ENCODE data around the gene TGFBR2.

The TGFBR2 gene

GRCh38 chr3:30637310-30638219 lies 31.2 kb downstream of the TGFBR2 start:
- no peak for DNase-seq

DNA sequence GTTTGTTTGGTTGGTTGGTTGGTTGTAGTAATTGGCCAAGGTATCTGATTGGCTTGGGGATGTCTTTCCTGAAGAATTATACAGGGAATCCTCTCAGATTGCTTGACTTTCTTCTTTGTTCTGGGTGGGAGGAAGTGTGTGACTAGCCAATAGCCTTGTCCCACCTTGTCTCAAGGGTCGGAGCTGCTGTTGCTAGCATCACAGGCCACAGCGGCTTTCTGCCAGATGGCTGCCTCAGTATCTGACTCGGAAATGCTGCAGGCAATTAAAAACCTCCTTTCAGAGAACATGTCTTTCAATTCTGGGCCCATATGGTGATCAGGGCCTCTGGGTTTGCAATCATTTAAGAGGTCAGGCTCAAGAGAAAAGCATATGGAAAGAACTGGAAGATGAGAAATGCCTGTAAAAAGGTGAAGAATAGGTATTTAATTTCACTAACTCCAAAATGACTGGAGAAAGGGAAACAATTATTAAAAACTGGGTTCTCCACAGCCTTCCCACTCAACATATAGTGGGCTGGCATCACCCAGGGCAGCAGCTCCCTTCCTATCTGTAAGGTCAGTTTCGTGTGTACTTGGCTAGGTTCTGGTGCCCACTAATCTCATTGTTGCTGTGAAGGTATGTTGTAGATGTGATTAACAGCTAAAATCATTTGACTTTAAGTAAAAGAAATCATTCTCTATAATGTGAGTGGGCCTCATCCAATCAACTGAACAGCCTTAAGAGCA lies 32.4 kb downstream of the TGFBR2 start:
- DNase-seq: no peak

- no peak for DNase-seq
Measured at GRCh38 chr3:30639937-30640336, 33.5 kb downstream of the TGFBR2 start.

- DNase-seq: no peak
Measured at GRCh38 chr3:30640851-30641250, 34.5 kb downstream of the TGFBR2 start.

- no peak for DNase-seq
Measured at GRCh38 chr3:30641416-30642251, 35.2 kb downstream of the TGFBR2 start.

GRCh38 chr3:30642849-30643361 lies 36.5 kb downstream of the TGFBR2 start:
- no peak for DNase-seq

DNA sequence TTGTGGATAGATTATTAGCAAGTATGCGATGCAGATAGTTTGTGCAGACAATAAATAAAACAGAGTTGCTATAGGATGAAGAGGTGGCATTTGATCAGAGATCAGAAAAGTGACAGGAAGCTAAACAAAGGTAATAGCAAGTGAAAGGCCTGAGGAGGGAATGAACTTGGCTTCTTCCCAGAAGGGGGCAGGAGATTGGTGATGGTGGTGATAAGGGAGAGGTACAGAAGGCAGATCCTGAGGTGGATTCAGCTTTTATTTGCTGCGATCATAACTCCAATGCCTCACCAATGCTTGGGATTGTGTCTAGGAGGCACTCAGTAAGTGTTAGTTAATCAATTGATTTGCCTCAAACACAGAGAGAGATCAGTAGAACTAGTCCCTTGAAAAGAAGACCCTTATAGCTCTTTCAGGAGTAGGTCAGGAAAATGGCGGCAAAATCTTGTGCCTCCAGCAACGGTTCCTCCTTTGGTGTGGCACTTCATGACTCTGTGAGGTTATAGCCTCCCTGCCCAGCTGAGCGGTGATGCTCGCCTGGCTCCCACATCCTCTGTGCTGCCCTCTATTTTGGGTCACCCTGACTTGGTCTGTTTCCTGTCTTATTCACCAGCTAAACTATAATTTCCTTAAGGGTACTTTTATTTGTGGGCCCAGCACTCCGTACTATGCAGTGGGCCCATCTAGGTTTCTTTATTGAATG lies 37.5 kb downstream of the TGFBR2 start:
- DNase-seq: peak; percentile 62

GRCh38 chr3:30644615-30645014 lies 38.2 kb downstream of the TGFBR2 start:
- no peak for DNase-seq

DNA sequence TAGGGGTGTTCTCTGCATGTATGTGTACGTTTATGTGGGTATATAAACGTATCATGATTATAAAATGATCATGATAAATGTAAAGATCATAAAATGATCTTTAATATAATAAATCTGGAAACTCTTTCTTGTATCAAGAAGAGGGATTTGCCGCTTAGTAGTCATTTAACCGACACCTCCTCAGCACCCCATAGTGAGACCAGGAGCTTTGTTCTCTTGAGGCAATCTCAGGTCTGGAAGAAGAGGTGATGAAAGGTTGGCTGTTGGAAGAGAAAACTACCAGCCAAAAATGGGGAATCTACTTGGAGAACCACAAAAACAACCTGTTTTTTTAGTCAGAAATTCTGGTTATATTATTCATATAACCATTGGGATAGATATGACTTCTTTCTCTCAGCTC lies 38.7 kb downstream of the TGFBR2 start:
- no peak for DNase-seq

DNA sequence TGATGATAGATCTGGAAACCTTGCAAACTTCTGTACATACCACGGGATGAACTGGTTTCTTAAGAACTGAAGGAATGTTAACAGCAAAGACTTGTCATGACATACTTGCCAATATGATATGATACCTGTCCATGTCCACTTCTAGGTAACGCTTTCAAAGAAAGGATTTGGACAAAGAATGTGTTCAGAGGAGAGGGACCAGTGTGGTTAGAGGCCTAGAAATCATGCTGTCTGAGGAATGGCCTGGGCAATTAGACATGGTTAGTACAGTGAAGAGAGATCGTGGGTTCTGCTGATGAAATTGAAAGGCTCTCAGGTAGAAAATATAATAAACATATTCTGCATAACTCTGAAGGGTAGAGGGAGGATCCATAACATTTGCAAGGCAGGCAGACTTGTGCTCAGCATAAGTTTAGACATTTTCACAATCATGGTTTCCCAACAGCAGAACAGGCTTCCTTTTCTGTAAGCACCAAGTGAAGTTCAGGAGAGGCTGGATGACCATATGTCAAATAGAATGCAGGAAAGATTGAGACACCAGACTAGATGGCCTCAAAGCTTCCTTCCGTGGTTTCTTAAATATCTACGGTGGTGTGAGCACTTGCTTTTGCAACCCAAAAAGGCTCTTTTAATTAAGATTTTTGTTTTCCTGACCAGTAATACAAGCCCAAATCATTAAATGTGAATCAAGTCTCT lies 39.9 kb downstream of the TGFBR2 start:
- DNase-seq: no peak

- no peak for DNase-seq
Measured at GRCh38 chr3:30646961-30647752, 40.8 kb downstream of the TGFBR2 start.

GRCh38 chr3:30648670-30649357 lies 42.4 kb downstream of the TGFBR2 start:
- no peak for DNase-seq

- no peak for DNase-seq
Measured at GRCh38 chr3:30649572-30650318, 43.3 kb downstream of the TGFBR2 start.

DNA sequence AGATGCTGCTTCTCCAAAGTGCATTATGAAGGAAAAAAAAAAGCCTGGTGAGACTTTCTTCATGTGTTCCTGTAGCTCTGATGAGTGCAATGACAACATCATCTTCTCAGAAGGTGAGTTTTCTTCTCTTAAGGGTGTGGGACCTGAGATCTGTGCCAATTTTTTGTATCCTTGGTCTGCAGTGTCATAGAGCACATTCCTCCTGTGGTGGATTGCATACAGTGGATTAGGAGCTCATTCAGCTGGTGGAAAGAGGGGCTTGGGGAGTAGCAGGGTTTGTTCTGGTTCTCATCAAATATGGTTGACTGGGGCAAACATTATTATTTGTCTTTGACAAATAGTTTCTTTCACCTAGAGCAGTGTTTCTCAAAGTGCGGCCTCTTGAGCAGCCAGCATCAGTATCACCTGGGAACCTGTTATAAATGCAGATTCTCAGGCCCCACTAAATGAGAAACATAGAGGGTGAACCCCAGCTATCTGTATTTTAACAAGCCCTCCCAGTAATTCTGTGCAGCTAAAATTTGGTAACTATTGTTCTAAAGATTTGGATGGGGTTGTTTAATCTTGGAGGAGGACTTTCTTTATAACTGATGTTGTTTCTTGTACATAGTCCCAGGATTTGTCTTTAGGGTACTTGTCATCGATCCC lies 44.1 kb downstream of the TGFBR2 start:
- DNase-seq: no peak

DNA sequence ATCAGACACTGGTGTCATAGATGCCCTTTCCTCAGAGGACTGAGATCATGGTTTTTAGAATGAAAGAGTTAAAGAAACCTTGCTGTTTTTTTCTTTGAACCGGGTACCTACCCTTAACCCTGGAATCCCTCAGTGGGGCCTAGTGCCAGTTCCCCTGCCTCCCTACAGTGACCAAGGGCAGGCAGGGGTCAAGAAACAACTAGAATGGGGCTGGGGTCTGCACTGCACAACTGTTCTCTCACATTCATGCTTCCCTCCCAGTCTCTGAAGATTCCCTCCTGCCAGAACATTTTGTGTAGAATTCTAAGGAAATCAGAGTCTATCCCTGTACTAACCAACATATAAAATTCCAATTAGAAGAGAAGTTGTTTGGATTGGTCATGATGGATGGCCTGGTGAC lies 47.9 kb downstream of the TGFBR2 start:
- DNase-seq: no peak

DNA sequence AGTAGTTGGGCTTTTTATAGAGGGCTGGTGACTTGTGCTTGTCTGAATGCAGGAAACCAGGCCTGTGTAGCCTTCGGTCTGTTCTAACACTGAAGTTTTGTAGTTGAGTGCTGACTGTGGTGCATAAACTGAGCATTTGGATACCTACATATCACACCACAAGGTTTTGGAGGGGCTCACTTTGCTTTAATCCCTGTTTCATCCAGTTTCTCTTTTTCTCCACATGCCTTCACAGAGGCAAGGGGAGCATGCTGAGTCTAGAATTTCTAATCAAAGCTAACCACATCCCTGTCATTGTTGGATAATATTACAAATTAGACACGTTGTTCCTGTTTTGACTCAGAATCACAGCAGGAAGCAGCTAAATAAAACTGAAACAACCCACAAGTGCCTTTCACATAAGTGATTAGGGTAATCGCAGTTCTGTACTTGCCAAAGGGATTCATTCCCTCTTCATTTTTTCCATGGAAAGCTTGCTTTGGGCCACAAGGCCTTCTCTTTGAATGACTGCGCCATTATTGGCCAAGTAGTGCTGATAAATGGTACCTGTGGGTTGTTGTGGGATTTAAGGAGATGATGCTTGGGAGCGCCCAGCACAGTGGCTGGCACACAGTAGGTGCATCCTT lies 48.9 kb downstream of the TGFBR2 start:
- no peak for DNase-seq

GRCh38 chr3:30656624-30657141 lies 50.3 kb downstream of the TGFBR2 start:
- no peak for DNase-seq

DNA sequence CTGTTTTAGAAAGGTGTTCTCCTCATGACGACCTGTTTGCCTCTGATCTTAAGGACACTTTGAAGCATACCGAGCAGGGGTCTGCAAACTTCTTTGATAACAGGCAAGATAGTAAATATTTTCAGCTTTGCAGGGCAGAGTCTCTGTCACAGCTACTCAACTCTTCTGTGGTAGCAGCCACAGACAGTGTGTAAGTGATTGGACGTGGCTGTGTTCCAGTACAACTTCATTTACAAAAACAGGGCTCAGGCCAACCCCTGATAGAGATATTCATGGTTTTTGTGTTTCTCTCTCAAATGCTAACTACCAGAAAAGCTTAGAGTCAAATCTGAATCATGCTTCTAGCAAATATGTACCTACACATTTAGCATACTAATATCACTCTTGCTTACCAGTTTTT lies 51.5 kb downstream of the TGFBR2 start:
- DNase-seq: no peak

Data from activated T-cell treated with anti-CD3 and anti-CD28 coated beads, Interleukin-2, amount 50 U/mL, for 1 hour (primary cell).